Memory B cell (primary cell): ENCODE data around the gene GPX5.
"Not testable (repeated sequence)": the region's sequence is repeated elsewhere in the genome, so short reads cannot be mapped to it uniquely, and the experiment has no call there.

Experiments
- ATAC-seq: fragments of 150-1000 bp; cut with Tn5 transposase; 2 replicates; pipeline ENCODE4 v1.10.0; 2021; ENCODE audit warnings: low read depth, mild to moderate bottlenecking, moderate library complexity
- DNase-seq, 2 donors: peaks; one replicate each; pipeline ENCODE4 v3.0.0; 2022; ENCODE audit warnings: low spot score in 2 of 2
- H3K27ac Mint-ChIP-seq: one replicate; pipeline ENCODE4 v1.8.0; 2022; ENCODE audit warnings: mild to moderate bottlenecking, moderate library complexity, mixed read lengths
- H3K27me3 Mint-ChIP-seq: one replicate; pipeline ENCODE4 v1.8.0; 2022; ENCODE audit warnings: mixed read lengths
- H3K36me3 Mint-ChIP-seq: one replicate; pipeline ENCODE4 v1.8.0; 2022; ENCODE audit warnings: mild to moderate bottlenecking, mixed read lengths
- H3K4me1 Mint-ChIP-seq: one replicate; pipeline ENCODE4 v1.8.0; 2022; ENCODE audit warnings: mixed read lengths
- H3K4me3 Mint-ChIP-seq: one replicate; pipeline ENCODE4 v1.8.0; 2022; ENCODE audit warnings: mild to moderate bottlenecking, moderate library complexity, mixed read lengths
- H3K9me3 Mint-ChIP-seq: one replicate; pipeline ENCODE4 v1.8.0; 2022; ENCODE audit warnings: mixed read lengths

The GPX5 gene

DNA sequence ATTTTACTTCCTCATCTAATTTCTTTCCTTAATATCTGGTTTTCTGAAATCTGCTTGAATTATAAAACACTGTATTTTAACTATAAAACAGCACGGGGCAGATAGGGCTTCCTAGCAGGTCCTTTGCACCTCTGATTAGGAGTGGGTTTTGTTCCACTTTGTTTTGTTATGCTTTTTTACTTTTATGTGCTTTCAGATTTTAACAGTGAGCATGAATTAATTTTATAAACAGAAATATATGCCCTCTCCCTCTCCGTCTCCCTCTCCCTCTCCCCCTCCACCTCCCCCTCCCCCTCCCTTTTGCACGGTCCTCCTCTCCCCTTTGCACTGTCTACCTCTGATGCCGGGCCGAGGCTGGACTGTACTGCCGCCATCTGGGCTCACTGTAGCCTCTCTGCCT, 24.4 kb upstream of the GPX5 start:
- Mint-ChIP-seq H3K9me3 (no peaks in the 10 kb centered on the region), H3K27me3 (peaks cover 7% of the 10 kb centered on the region), H3K36me3 (no peaks in the 10 kb centered on the region), H3K27ac (no peak overlapping the region), H3K4me3 (no peak overlapping the region), H3K4me1 (no peaks in the 10 kb centered on the region)
- ATAC-seq (no peak), DNase-seq (no peak)

DNA sequence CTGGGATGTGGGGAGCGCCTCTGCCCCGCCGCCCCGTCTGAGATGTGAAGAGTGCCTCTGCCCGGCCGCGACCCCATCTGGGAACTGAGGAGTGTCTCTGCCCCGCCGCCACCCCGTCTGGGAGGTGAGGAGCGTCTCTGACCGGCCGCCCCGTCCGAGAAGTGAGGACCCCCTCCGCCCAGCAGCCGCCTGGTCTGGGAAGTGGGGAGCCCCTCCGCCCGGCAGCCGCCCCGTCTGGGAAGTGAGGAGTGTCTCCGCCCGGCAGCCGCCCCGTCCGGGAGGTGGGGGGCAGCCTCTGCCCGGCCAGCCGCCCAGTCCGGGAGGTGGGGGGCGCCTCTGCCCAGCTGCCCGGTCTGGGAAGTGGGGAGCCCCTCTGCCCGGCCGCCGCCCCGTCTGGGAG, 23.5 kb upstream of the GPX5 start:
- not testable (repeated sequence) for ATAC-seq, H3K27me3 Mint-ChIP-seq, H3K4me3 Mint-ChIP-seq, H3K9me3 Mint-ChIP-seq, H3K4me1 Mint-ChIP-seq, H3K36me3 Mint-ChIP-seq, DNase-seq, H3K27ac Mint-ChIP-seq

DNA sequence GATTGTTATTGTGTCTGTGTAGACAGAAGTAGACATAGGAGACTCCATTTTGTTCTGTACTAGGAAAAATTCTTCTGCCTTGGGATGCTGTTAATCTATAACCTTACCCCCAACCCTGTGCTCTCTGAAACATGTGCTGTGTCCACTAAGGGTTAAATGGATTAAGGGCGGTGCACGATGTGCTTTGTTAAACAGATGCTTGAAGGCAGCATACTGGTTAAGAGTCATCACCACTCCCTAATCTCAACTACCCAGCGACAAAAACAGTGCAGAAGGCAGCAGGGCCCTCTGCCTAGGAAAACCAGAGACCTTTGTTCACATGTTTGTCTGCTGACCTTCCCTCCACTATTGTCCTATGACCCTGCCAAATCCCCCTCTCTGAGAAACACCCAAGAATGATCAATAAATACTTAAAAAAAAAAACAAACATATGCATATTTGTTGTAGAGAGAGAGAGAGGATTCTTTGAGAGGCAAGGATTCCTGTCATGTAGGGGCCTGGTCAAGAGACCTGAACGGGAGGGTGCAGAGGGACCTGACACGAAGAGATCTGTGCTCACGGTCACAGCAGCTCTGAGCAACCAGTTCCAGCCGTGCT, 22.9 kb upstream of the GPX5 start:
- ATAC-seq, H3K27me3 Mint-ChIP-seq, H3K36me3 Mint-ChIP-seq, H3K4me1 Mint-ChIP-seq, H3K27ac Mint-ChIP-seq, DNase-seq, H3K4me3 Mint-ChIP-seq, H3K9me3 Mint-ChIP-seq: not testable (repeated sequence)

DNA sequence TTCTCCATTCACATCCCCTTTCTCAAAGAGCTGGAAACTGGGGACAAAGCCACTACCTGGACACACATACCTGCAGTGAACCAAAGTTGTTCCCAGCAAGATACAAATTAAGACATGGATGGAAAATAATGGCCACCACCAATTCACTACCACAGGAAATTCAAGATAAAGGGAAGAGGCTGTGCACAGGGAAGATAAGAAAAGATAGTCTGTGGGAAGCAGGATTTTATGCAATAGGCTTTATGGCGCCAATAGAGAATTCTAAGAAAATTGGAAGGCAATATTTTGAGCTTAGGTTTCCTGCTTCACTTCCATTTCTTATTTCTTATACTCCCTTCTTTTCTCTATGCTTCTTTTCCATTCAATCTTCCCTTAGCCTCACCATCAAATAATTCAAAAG, 19.9 kb upstream of the GPX5 start:
- peaks cover 7% of the 10 kb centered on the region for H3K27me3 Mint-ChIP-seq
- ATAC-seq (no peak), DNase-seq (no peak)
- no peak overlapping the region for H3K27ac Mint-ChIP-seq
- no peaks in the 10 kb centered on the region for H3K9me3 Mint-ChIP-seq
- H3K36me3 Mint-ChIP-seq: no peaks in the 10 kb centered on the region
- H3K4me3 Mint-ChIP-seq: no peak overlapping the region
- no peaks in the 10 kb centered on the region for H3K4me1 Mint-ChIP-seq

DNA sequence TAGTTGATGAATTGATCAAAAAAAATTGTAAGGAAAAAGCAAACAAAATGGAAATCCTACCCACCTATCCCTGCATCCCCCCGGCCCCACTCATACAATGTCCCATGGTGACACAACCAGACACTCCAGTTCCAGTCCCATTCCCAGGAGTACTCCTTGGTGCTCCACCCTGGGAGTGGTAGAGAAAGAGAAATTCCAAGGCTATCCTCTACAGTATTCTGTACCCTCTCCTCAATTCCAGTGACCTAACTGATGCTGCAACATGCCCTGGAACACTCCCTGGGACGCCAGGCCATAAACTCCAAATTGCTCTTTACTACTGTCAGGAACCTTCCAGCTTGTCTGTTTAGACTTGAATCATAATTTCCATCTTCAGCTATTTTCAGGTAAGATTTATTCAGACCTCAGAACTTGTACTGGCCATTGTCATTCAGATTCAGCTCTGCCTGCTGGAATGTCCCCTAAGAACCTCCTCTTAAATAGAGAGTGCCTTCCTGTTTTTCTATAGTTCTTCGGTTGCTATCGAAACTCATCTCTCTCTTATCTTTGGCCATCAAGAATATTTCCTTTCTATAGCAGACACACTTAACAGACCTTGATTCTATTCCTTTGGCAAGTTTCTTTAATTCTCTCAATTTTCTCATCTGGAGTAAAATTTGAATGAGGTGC, 18.7 kb upstream of the GPX5 start:
- H3K27me3 Mint-ChIP-seq: peaks cover 7% of the 10 kb centered on the region
- ATAC-seq: no peak
- DNase-seq: no peak
- no peaks in the 10 kb centered on the region for H3K36me3 Mint-ChIP-seq
- H3K9me3 Mint-ChIP-seq: no peaks in the 10 kb centered on the region
- no peaks in the 10 kb centered on the region for H3K4me1 Mint-ChIP-seq
- no peak overlapping the region for H3K27ac Mint-ChIP-seq
- no peak overlapping the region for H3K4me3 Mint-ChIP-seq

GRCh38 chr6:28511628-28512300, 13.9 kb upstream of the GPX5 start:
- Mint-ChIP-seq H3K27ac (no peak overlapping the region), H3K9me3 (no peaks in the 10 kb centered on the region), H3K27me3 (peaks cover 6% of the 10 kb centered on the region), H3K4me1 (no peaks in the 10 kb centered on the region), H3K36me3 (no peaks in the 10 kb centered on the region), H3K4me3 (no peak overlapping the region)
- DNase-seq (no peak), ATAC-seq (no peak)

DNA sequence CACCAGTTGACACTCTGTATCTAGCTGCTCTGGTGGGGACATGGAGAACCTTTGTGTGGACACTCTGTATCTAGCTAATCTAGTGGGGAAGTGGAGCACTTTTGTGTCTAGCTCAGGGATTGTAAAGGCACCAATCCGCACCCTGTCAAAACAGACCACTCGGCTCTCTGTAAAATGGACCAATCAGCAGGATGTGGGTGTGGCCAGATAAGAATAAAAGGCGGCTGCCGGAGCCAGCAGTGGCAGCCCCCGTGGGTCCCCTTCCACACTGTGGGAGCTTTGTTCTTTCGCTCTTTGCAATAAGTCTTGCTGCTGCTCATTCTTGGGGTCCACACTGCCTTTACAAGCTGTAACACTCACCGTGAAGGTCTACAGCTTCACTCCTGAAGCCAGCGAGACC, 13.3 kb upstream of the GPX5 start:
- H3K27ac Mint-ChIP-seq, H3K4me1 Mint-ChIP-seq, ATAC-seq, H3K4me3 Mint-ChIP-seq, DNase-seq, H3K36me3 Mint-ChIP-seq, H3K27me3 Mint-ChIP-seq, H3K9me3 Mint-ChIP-seq: not testable (repeated sequence)

DNA sequence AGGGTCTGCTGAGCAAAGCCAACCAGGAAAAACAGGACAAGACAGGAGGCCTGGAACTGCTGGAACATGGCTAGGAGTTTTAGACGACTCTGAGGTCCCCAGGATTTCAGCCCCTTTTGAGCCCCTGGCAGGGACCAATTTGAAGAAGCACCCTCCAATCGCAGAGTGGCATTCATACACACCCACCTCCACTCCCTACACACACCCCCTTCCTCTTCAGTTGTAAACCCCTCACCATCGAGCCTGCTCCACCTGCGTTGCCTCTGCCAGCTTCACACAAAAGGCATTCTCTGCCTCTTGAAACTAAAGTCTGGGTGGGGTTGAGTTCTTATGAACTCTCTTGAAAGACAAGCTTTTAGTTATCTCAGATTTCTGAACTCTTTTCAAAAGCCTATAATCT, 10.0 kb upstream of the GPX5 start, which contains the start of gene GPX6:
GPX6 (minus strand) TSS at position 118 of the 400 bp plus-strand sequence; CDS start at position 68, 50 bp downstream.
- Mint-ChIP-seq H3K36me3 (no peaks in the 10 kb centered on the region), H3K27ac (no peak within 1 kb of the TSS), H3K27me3 (peaks cover 7% of the 10 kb centered on the region), H3K4me1 (no peaks in the 10 kb centered on the region), H3K4me3 (no peak within 1 kb of the TSS), H3K9me3 (no peaks in the 10 kb centered on the region)
- no peak for DNase-seq
- no peak for ATAC-seq

DNA sequence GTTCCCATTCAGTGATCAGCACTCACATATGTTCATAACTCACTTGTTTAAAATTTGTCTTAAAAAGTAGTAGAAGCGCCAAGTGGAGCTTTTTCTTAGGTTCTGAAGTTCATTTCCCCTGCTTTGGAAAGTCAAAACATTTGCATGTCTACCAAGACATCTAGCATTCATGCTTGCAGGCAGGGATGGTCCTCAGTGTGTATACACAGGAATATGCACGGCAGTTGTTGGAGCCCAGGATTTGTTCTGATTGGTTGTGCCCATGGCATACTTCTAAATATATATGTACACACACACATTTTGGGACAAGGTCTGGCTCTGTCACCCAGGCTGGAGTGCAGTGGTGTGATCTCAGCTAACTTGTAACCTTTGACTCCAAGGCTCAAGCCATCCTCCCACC, 7.7 kb upstream of the GPX5 start:
- peaks cover 12% of the 10 kb centered on the region for H3K27me3 Mint-ChIP-seq
- no peaks in the 10 kb centered on the region for H3K36me3 Mint-ChIP-seq
- H3K9me3 Mint-ChIP-seq: no peaks in the 10 kb centered on the region
- no peak overlapping the region for H3K4me3 Mint-ChIP-seq
- no peaks in the 10 kb centered on the region for H3K4me1 Mint-ChIP-seq
- no peak for ATAC-seq
- H3K27ac Mint-ChIP-seq: no peak overlapping the region
- DNase-seq: no peak

GRCh38 chr6:28522594-28523240, 3.0 kb upstream of the GPX5 start:
- no peaks in the 10 kb centered on the region for H3K4me1 Mint-ChIP-seq
- no peak overlapping the region for H3K4me3 Mint-ChIP-seq
- H3K27ac Mint-ChIP-seq: no peak overlapping the region
- H3K9me3 Mint-ChIP-seq: peaks cover 2% of the 10 kb centered on the region
- no peaks in the 10 kb centered on the region for H3K36me3 Mint-ChIP-seq
- DNase-seq (no peak), ATAC-seq (no peak)
- peaks cover 19% of the 10 kb centered on the region for H3K27me3 Mint-ChIP-seq

- Mint-ChIP-seq H3K4me1 (no peaks in the 10 kb centered on the region), H3K27ac (no peak overlapping the region), H3K27me3 (peaks cover 19% of the 10 kb centered on the region), H3K36me3 (no peaks in the 10 kb centered on the region), H3K9me3 (peaks cover 2% of the 10 kb centered on the region), H3K4me3 (no peak overlapping the region)
- ATAC-seq: no peak
- no peak for DNase-seq
Observed at GRCh38 chr6:28523241-28523622, 2.4 kb upstream of the GPX5 start.

DNA sequence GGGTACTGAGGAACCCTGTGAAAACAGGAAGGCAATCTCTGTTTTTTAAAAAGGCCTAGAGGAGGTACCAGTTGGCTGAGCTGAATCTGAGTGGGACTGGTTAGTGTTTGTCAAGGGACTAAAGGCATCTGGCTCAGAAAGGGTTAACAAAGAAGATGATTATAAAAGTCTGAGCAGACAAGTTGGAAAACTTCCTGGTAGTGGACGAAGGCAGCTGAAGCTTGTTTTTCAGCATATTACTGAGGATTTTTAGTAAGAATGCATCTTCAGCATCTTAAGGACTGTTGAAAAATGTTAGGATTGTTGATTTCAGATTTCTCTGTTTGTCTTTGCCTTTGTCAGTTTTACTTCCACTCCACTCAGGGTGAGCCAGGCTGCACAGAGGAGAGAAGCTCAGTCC, 5.1 kb downstream of the GPX5 start:
- ATAC-seq (no peak), DNase-seq (no peak)
- H3K9me3 Mint-ChIP-seq: no peaks in the 10 kb centered on the region
- H3K4me3 Mint-ChIP-seq: no peak overlapping the region
- H3K4me1 Mint-ChIP-seq: no peaks in the 10 kb centered on the region
- no peaks in the 10 kb centered on the region for H3K36me3 Mint-ChIP-seq
- peaks cover 18% of the 10 kb centered on the region for H3K27me3 Mint-ChIP-seq
- no peak overlapping the region for H3K27ac Mint-ChIP-seq

GRCh38 chr6:28531479-28532128, 5.9 kb downstream of the GPX5 start:
- H3K27me3 Mint-ChIP-seq: peaks cover 17% of the 10 kb centered on the region

DNA sequence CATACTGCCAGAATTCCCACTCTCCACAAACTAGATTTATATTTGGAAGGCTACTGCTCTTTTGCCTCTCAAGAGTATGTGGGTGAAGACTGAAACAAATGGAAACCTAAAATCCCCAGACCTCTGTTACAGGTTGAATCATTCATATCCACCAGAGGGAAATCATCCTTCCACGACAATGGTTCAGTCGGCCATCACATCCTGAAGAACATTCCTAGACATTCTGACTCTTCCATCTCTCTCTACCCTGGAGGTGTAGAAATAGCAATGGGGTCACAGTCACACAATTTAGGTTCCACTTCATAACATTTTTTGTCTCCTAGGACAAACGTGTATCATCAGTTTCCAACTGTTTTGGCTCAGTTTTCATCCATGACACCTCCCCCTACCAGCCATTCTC, 8.6 kb downstream of the GPX5 start:
- ATAC-seq: no peak
- Mint-ChIP-seq H3K27me3 (peaks cover 20% of the 10 kb centered on the region), H3K4me1 (no peaks in the 10 kb centered on the region), H3K4me3 (no peak overlapping the region), H3K9me3 (peaks cover 3% of the 10 kb centered on the region), H3K36me3 (peaks cover 2% of the 10 kb centered on the region), H3K27ac (no peak overlapping the region)
- no peak for DNase-seq

More at GRCh38 chr6:28531479-28532128, 5.9 kb downstream of the GPX5 start:
- H3K27ac Mint-ChIP-seq: no peak overlapping the region
- no peak overlapping the region for H3K4me3 Mint-ChIP-seq
- H3K36me3 Mint-ChIP-seq: peaks cover 2% of the 10 kb centered on the region
- DNase-seq (no peak), ATAC-seq (no peak)
- peaks cover 2% of the 10 kb centered on the region for H3K9me3 Mint-ChIP-seq
- no peaks in the 10 kb centered on the region for H3K4me1 Mint-ChIP-seq
